Lower leg skin (tissue), 4 donors: ENCODE measurements around the gene ADAMTS6. TPM values are rescaled to one million over a fixed set of nuclear protein-coding genes. Genes with fewer than 3 reads are reported as not detected.

ENCODE experiments used
- DNase-seq, 2 donors: peaks; one replicate each; pipeline ENCODE4 v3.0.0-alpha.2; 2019; ENCODE audit warnings: low spot score in 2 of 2
- H3K4me3 ChIP-seq: fragments of 200-600 bp; sonication (generic); 2 replicates; pipeline ENCODE4 v1.5.1; 2017; ENCODE audit warnings: mild to moderate bottlenecking, low read depth; ENCODE audit not compliant: poor library complexity, severe bottlenecking
- POLR2A ChIP-seq, 2 donors: fragments of 450-650 bp; IDR thresholded peaks; one replicate each; pipeline ENCODE4 v1.6.1; 2016 to 2017; ENCODE audit warnings: antibody characterized with exemption in 2 of 2, mild to moderate bottlenecking in 1 of 2, moderate library complexity in 1 of 2
- WGBS, 2 donors: methylation state at CpG; one replicate each; pipeline ENCODE4 v1.1.5; 2018; 5-methylcytosine and 5-hydroxymethylcytosine counted together
- intact Hi-C: fragments of 100-400 bp; cut with DNase I; formaldehyde crosslinking; loops from one replicate; pipeline ENCODE4 v1.15.0; 2023; ENCODE audit warnings: low total_unique reads
- total RNA-seq, 4 donors: library from RNA; depleted of rRNA; stranded (reverse); fragments of >200 nt; gene quantifications; one replicate each; pipeline ENCODE4 v1.1.0, GENCODE V29; 2016
- TF ChIP-seq, protein P1 (sequence below), 3 donors: fragments of 450-650 bp; IDR thresholded peaks; one replicate each; pipeline ENCODE4 v1.5.1; 2016; ENCODE audit warnings: antibody characterized with exemption in 3 of 3, mild to moderate bottlenecking in 3 of 3, moderate library complexity in 2 of 3

ADAMTS6 gene
- total RNA-seq, 4 donors from 2014 or later: 0.42 to 1.1 (median 0.82) TPM

DNA sequence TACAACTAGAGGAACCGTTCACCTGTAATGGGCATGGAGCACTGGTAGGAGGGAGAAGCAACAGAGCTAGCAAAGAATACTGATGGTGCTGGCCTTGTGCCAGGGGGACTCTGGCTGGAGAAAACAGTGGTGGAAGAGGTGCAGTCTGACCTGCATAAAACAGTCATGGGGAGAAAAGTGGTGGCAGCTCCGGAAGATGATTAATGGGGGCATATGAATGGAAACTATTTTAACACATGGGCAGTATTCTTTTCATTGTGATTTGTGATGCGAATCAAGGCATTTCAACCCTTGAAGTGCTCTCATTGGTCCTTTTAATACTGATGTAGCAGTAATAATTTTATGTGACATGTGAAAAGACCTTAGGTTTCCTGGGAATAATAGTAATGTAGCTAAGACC is 219.6 kb downstream of the ADAMTS6 start:
- no peak overlapping the region for H3K4me3 ChIP-seq
- WGBS, 2 donors: 86 to 87% methylated on average over 3 of the region's 3 CpGs
- intact Hi-C loops: no loop called here
- no peak for TF ChIP-seq POLR2A (IDR thresholded peaks at IDR 0.05)
- TF ChIP-seq, protein P1, sequence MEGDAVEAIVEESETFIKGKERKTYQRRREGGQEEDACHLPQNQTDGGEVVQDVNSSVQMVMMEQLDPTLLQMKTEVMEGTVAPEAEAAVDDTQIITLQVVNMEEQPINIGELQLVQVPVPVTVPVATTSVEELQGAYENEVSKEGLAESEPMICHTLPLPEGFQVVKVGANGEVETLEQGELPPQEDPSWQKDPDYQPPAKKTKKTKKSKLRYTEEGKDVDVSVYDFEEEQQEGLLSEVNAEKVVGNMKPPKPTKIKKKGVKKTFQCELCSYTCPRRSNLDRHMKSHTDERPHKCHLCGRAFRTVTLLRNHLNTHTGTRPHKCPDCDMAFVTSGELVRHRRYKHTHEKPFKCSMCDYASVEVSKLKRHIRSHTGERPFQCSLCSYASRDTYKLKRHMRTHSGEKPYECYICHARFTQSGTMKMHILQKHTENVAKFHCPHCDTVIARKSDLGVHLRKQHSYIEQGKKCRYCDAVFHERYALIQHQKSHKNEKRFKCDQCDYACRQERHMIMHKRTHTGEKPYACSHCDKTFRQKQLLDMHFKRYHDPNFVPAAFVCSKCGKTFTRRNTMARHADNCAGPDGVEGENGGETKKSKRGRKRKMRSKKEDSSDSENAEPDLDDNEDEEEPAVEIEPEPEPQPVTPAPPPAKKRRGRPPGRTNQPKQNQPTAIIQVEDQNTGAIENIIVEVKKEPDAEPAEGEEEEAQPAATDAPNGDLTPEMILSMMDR (IDR thresholded peaks at IDR 0.05): no peak
- no peak for DNase-seq

DNA sequence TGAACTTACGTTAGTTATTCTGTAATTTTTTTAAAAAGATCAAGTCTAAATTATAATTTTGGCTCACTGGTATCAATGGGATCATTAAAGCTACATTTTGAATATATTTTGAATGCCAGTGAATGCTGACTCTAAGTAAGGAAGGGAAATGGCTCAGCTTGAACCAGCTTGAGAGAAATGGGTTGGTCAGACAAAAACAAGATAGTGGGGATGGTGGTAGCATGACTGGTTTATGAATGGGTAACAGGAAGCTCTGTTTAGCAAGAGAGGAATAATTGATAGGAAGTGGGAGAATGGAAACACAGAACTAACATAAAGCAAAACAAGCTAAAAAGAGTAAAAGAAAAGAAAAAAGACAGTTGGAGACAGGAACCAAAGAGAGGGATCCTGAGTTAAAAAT is 220.2 kb downstream of the ADAMTS6 start:
- no peak for TF ChIP-seq POLR2A (IDR thresholded peaks at IDR 0.05)
- TF ChIP-seq, protein P1 (IDR thresholded peaks at IDR 0.05): no peak
- H3K4me3 ChIP-seq: no peak overlapping the region
- no peak for DNase-seq
- 78 to 85% methylated on average over 1 of the region's 1 CpG for WGBS, 2 donors
- intact Hi-C loops: no loop called here

DNA sequence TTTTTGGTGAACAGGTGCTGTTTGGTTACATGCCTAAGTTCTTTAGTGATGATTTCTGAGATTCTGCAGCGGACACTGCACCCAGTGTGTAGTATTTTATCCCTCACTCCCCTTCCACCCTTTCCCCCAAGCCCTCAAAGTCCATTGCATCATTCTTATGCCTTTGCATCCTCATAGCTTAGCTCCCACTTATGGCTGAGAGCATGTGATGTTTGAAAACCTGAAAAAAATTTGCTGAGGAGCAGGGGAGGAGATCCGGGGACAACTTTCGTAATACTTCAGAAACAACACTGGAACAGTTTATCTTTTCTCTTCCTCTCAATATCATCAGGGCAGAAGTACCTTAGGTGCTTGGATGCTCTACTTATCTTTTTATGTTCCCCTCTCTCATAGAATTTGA is 226.4 kb downstream of the ADAMTS6 start:
- no peak for TF ChIP-seq POLR2A (IDR thresholded peaks at IDR 0.05)
- TF ChIP-seq, protein P1 (IDR thresholded peaks at IDR 0.05): no peak
- no peak for DNase-seq

DNA sequence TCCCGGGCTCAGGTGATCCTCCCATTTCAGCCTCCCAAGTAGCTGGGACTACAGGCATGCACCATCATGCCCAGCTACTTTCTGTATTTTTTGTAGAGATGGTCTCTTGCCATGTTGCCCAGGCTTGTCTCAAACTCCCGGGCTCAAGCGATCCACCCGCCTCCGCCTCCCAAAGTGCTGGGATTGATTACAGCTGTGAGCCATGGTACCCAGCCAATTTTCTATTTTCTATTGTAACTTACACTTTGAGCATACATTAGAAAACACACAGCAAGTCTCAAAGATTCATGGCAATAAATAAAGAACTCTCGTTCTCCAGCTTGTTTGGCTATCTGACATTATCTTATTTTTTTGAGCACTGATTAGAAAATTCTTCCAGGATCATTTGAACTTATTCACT is 228.7 kb downstream of the ADAMTS6 start:
- DNase-seq: no peak
- intact Hi-C loops: no loop called here
- TF ChIP-seq POLR2A (IDR thresholded peaks at IDR 0.05): no peak
- TF ChIP-seq, protein P1 (IDR thresholded peaks at IDR 0.05): no peak
- no peak overlapping the region for H3K4me3 ChIP-seq
- 52 to 54% methylated on average over 6 of the region's 6 CpGs for WGBS, 2 donors

More for the DNA sequence above, 226.4 kb downstream of the ADAMTS6 start:
- intact Hi-C loops: no loop called here
- 82 to 87% methylated on average over 3 of the region's 3 CpGs for WGBS, 2 donors
- H3K4me3 ChIP-seq: no peak overlapping the region

DNA sequence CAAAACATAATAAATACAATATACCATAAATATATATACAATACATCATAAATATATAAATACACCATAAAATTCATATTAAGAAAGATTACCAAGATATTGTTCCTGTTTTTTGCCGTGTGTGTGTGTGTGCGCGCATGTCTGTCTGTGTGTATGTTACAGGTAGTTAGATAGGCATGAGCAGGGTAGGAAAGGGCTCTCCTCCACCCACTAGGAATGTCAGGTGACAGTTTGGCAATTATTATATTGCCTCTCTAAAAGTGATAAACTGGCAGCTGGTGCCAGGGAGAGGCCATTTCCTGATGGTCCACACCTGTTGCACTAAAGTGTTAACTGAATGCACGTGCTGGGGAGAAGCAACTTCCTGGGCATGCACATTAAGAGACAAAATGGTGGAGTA is 232.8 kb downstream of the ADAMTS6 start:
- no peak overlapping the region for H3K4me3 ChIP-seq
- 87 to 88% methylated on average over 4 of the region's 4 CpGs for WGBS, 2 donors
- intact Hi-C loops: no loop called here
- no peak for TF ChIP-seq POLR2A (IDR thresholded peaks at IDR 0.05)
- TF ChIP-seq, protein P1 (IDR thresholded peaks at IDR 0.05): no peak
- DNase-seq: no peak

DNA sequence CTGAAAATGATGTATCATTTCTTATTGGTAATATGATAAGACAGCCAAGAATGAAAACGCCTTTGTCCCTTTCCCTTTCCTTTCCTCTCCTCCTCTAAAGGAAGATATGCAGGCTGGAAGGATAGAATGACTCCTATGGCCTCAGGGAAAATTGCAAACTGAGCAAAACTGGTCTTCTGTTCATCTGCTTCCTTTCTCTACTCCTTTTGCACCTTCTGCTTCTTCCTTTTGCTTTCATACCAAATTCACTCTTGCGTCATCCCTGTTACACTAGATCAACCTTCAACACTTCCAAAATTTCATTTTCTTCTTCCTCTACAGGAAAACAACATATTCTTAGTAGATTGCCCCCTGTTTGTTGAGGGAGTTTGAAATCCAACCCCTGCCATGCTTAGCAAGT is 234.1 kb downstream of the ADAMTS6 start:
- WGBS, 2 donors: 79 to 85% methylated on average over 2 of the region's 2 CpGs
- TF ChIP-seq POLR2A (IDR thresholded peaks at IDR 0.05): no peak
- TF ChIP-seq, protein P1 (IDR thresholded peaks at IDR 0.05): no peak
- no peak for DNase-seq
- no peak overlapping the region for H3K4me3 ChIP-seq
- intact Hi-C loops: no loop called here
